Skin of body (tissue), 2 donors: ENCODE results near the gene ETS2. TPM values are rescaled to one million over a fixed set of nuclear protein-coding genes. Genes with fewer than 3 reads are reported as not detected.
"Not testable (repeated sequence)": the region's sequence is repeated elsewhere in the genome, so short reads cannot be mapped to it uniquely, and the experiment has no call there.

Source experiments
- DNase-seq: peaks from one replicate; lab custom pipeline; 2025; lab: John Stamatoyannopoulos, UW
- total RNA-seq: library from RNA; depleted of rRNA; stranded (reverse); fragments of >200 nt; gene quantifications from one replicate; pipeline ENCODE4 v1.2.3, GENCODE V29; 2014

Gene ETS2
- total RNA-seq, 1 donor from 2014 or later = 108 TPM

- no peak for DNase-seq
These were observed 32.2 kb downstream of the ETS2 start for GRCh38 chr21:38837806-38838461.

- DNase-seq = no peak
These were observed 33.0 kb downstream of the ETS2 start for GRCh38 chr21:38838598-38839327.

GRCh38 chr21:38839328-38840286 is 33.9 kb downstream of the ETS2 start:
- DNase-seq = peak; percentile 55

GRCh38 chr21:38840456-38841300 is 34.9 kb downstream of the ETS2 start:
- DNase-seq = no peak

GRCh38 chr21:38841472-38841871 is 35.7 kb downstream of the ETS2 start:
- DNase-seq = no peak

GRCh38 chr21:38842079-38842478 is 36.4 kb downstream of the ETS2 start:
- DNase-seq = peak; percentile 73

GRCh38 chr21:38843379-38843778 is 37.6 kb downstream of the ETS2 start:
- no peak for DNase-seq

GRCh38 chr21:38843806-38844503 is 38.2 kb downstream of the ETS2 start:
- no peak for DNase-seq

- not testable (repeated sequence) for DNase-seq
These were observed 39.6 kb downstream of the ETS2 start for GRCh38 chr21:38845374-38845773.

GRCh38 chr21:38847556-38847955 is 41.8 kb downstream of the ETS2 start:
- DNase-seq = peak; percentile 41

GRCh38 chr21:38848187-38848609 is 42.5 kb downstream of the ETS2 start:
- DNase-seq = peak; percentile 80

GRCh38 chr21:38849776-38850175 is 44.0 kb downstream of the ETS2 start:
- no peak for DNase-seq

GRCh38 chr21:38850277-38850951 is 44.7 kb downstream of the ETS2 start:
- no peak for DNase-seq

- DNase-seq = no peak
These were observed 45.4 kb downstream of the ETS2 start for GRCh38 chr21:38851101-38851500.

- DNase-seq = no peak
These were observed 46.5 kb downstream of the ETS2 start for GRCh38 chr21:38852278-38852677.

GRCh38 chr21:38852708-38853107 is 47.0 kb downstream of the ETS2 start:
- DNase-seq = no peak

- DNase-seq = no peak
These were observed 47.7 kb downstream of the ETS2 start for GRCh38 chr21:38853421-38853919.

GRCh38 chr21:38857152-38857825 is 51.6 kb downstream of the ETS2 start:
- DNase-seq = no peak
